H1 (cell line): ENCODE measurements around the gene PRMT9. TPM values are rescaled to one million over a fixed set of nuclear protein-coding genes. Genes with fewer than 3 reads are reported as not detected.

Source experiments
- CTCF ChIA-PET: fragments of 300-600 bp; sonication (Branson Sonifier 250); formaldehyde crosslinking; loops from one replicate; lab custom pipeline; 2021; ENCODE audit not compliant: partially characterized antibody; lab: Charles Lee
- POLR2A ChIA-PET: fragments of 300-600 bp; sonication (Branson Sonifier 250); formaldehyde crosslinking; loops from one replicate; lab custom pipeline; 2021; ENCODE audit warnings: inconsistent platforms; ENCODE audit not compliant: partially characterized antibody; lab: Charles Lee
- DNase-seq, 2 experiments: peaks; one replicate each; pipeline versions ENCODE4 v3.0.0 to v3.0.0-alpha.2; 2010 to 2022; ENCODE audit warnings: low spot score in 2 of 2, low read depth in 1 of 2, mixed read lengths in 1 of 2
- FAIRE-seq: peaks from 2 replicates; lab custom pipeline; 2011; peaks lifted over from hg19 to GRCh38; lab: Jason Lieb, UNC
- H2AFZ ChIP-seq: 2 replicates; pipeline ENCODE4 v1.8.1; 2012; ENCODE audit warnings: low read length, inconsistent platforms
- H2AK5ac ChIP-seq: 2 replicates; pipeline ENCODE4 v1.6.1; 2013; ENCODE audit warnings: low read depth, low read length
- H2BK120ac ChIP-seq: replicated peaks from 2 replicates; pipeline ENCODE3; 2013; ENCODE audit warnings: low read depth, low read length, inconsistent platforms
- H2BK12ac ChIP-seq: 2 replicates; pipeline ENCODE4 v1.6.1; 2013; ENCODE audit warnings: low read depth, low read length
- H2BK15ac ChIP-seq: 2 replicates; pipeline ENCODE4 v1.6.1; 2013; ENCODE audit warnings: low read length
- H2BK20ac ChIP-seq: 2 replicates; pipeline ENCODE4 v1.6.1; 2013; ENCODE audit warnings: low read length
- H2BK5ac ChIP-seq: 2 replicates; pipeline ENCODE4 v1.6.1; 2013; ENCODE audit warnings: low read depth, low read length
- H3K14ac ChIP-seq: 2 replicates; pipeline ENCODE4 v1.6.1; 2013; ENCODE audit warnings: inconsistent platforms; ENCODE audit not compliant: insufficient read length
- H3K18ac ChIP-seq: 2 replicates; pipeline ENCODE4 v1.6.1; 2013; ENCODE audit warnings: low read length; ENCODE audit errors: extremely low read depth
- H3K23ac ChIP-seq: 2 replicates; pipeline ENCODE4 v1.6.1; 2013; ENCODE audit warnings: inconsistent platforms; ENCODE audit not compliant: insufficient read length
- H3K23me2 ChIP-seq: 2 replicates; pipeline ENCODE4 v1.6.1; 2013; ENCODE audit warnings: low read depth, low read length
- H3K27ac ChIP-seq: 2 replicates; pipeline ENCODE4 v1.6.1; 2011; ENCODE audit warnings: low read depth, low read length, inconsistent platforms
- H3K27me3 ChIP-seq, 4 experiments: replicated peaks in 1 of 4; 1 replicate in 1 of 4; 2 replicates in 3 of 4; pipeline versions ENCODE4 v1.6.1 to v1.8.1; 2011 to 2013; ENCODE audit warnings: low read length in 3 of 4, mild to moderate bottlenecking in 3 of 4, inconsistent platforms in 2 of 4, mixed read lengths in 2 of 4, moderate library complexity in 1 of 4; ENCODE audit not compliant: control insufficient read depth in 3 of 4, insufficient read depth in 3 of 4; ENCODE audit errors: extremely low read depth in 1 of 4
- H3K36me3 ChIP-seq, 4 experiments: 2 replicates each; pipeline versions ENCODE4 v1.6.1 to v1.8.1; 2011 to 2013; ENCODE audit warnings: mild to moderate bottlenecking in 4 of 4, low read length in 3 of 4, moderate library complexity in 2 of 4, control low read depth in 1 of 4, inconsistent platforms in 1 of 4; ENCODE audit not compliant: insufficient read depth in 4 of 4, control insufficient read depth in 2 of 4
- H3K4ac ChIP-seq: replicated peaks from 2 replicates; pipeline ENCODE3; 2013; ENCODE audit warnings: low read length, low read depth, mixed read lengths, inconsistent platforms; ENCODE audit not compliant: insufficient read length
- H3K4me1 ChIP-seq, 4 experiments: replicated peaks in 1 of 4; 1 replicate in 1 of 4; 2 replicates in 3 of 4; pipeline versions ENCODE4 v1.6.1 to v1.8.1; 2011 to 2013; ENCODE audit warnings: low read length in 3 of 4, inconsistent platforms in 2 of 4, mixed read lengths in 1 of 4; ENCODE audit not compliant: insufficient read depth in 4 of 4, control insufficient read depth in 3 of 4
- H3K4me2 ChIP-seq, 2 experiments: 2 replicates each; pipeline versions ENCODE4 v1.6.1 to v1.8.1; 2011 to 2013; ENCODE audit warnings: low read depth in 2 of 2, low read length in 2 of 2, control low read depth in 1 of 2, inconsistent platforms in 1 of 2, mild to moderate bottlenecking in 1 of 2; ENCODE audit not compliant: insufficient read depth in 1 of 2
- H3K4me3 ChIP-seq, 4 experiments: fragments of 200-600, 300-600 bp in 1 of 4; sonication (generic), shearing (Covaris generic), sonication (Bioruptor Twin) in 1 of 4; 2 replicates each; pipeline versions ENCODE4 v1.5.1 to v1.8.1; 2011 to 2016; ENCODE audit warnings: low read length in 4 of 4, low read depth in 3 of 4, control low read depth in 2 of 4, inconsistent platforms in 2 of 4, mild to moderate bottlenecking in 2 of 4, mixed read lengths in 1 of 4, moderate library complexity in 1 of 4; ENCODE audit not compliant: insufficient read depth in 2 of 4; ENCODE audit errors: extremely low read depth in 1 of 4
- H3K56ac ChIP-seq: replicated peaks from 2 replicates; pipeline ENCODE3; 2013; ENCODE audit warnings: low read depth, mild to moderate bottlenecking, mixed read lengths, low read length, inconsistent platforms; ENCODE audit not compliant: insufficient read length
- H3K79me1 ChIP-seq: 2 replicates; pipeline ENCODE4 v1.6.1; 2013; ENCODE audit warnings: low read depth, low read length, control low read depth
- H3K79me2 ChIP-seq, 2 experiments: 2 replicates each; pipeline versions ENCODE4 v1.6.1 to v1.8.1; 2012 to 2013; ENCODE audit warnings: low read length in 2 of 2, mild to moderate bottlenecking in 2 of 2, inconsistent platforms in 1 of 2; ENCODE audit not compliant: insufficient read depth in 2 of 2, control insufficient read depth in 1 of 2
- H3K9ac ChIP-seq, 4 experiments: replicated peaks in 1 of 4; 1 replicate in 1 of 4; 2 replicates in 3 of 4; pipeline versions ENCODE4 v1.6.1 to v1.8.1; 2011 to 2013; ENCODE audit warnings: low read depth in 3 of 4, low read length in 3 of 4, control low read depth in 2 of 4, mild to moderate bottlenecking in 2 of 4, moderate library complexity in 2 of 4, inconsistent platforms in 1 of 4; ENCODE audit errors: extremely low read depth in 1 of 4
- H3K9me3 ChIP-seq, 2 experiments: 2 replicates each; pipeline versions ENCODE4 v1.6.1 to v1.8.1; 2012 to 2013; ENCODE audit warnings: mild to moderate bottlenecking in 2 of 2, moderate library complexity in 2 of 2, control low read depth in 1 of 2, inconsistent platforms in 1 of 2, low read depth in 1 of 2, low read length in 1 of 2, mixed read lengths in 1 of 2; ENCODE audit not compliant: insufficient read depth in 2 of 2
- H4K20me1 ChIP-seq, 2 experiments: replicated peaks in 1 of 2; 2 replicates each; pipeline versions ENCODE3 to v1.8.1; 2011 to 2013; ENCODE audit warnings: inconsistent platforms in 2 of 2, low read length in 2 of 2, mild to moderate bottlenecking in 1 of 2; ENCODE audit not compliant: insufficient read depth in 2 of 2, control insufficient read depth in 1 of 2
- H4K5ac ChIP-seq: 2 replicates; pipeline ENCODE4 v1.6.1; 2013; ENCODE audit warnings: low read length, low read depth, mixed read lengths, inconsistent platforms; ENCODE audit not compliant: insufficient read length
- H4K8ac ChIP-seq: 2 replicates; pipeline ENCODE4 v1.8.0; 2013; ENCODE audit warnings: mild to moderate bottlenecking, moderate library complexity, low read length, inconsistent platforms; ENCODE audit not compliant: insufficient read depth; ENCODE audit errors: extremely low read depth
- H4K91ac ChIP-seq: replicated peaks from 2 replicates; pipeline ENCODE3; 2013; ENCODE audit warnings: low read length, mixed read lengths, inconsistent platforms; ENCODE audit not compliant: insufficient read length
- ASH2L ChIP-seq: fragments of 200-600, 300-600 bp; sonication (generic); IDR thresholded peaks from one replicate; pipeline ENCODE4 v1.7.1; 2017; ENCODE audit warnings: low read length
- ATF2 ChIP-seq: IDR thresholded peaks from 2 replicates; pipeline ENCODE4 v1.6.1; 2012; ENCODE audit warnings: low read length, inconsistent platforms
- E2F6 ChIP-seq: IDR thresholded peaks from 2 replicates; pipeline ENCODE4 v1.6.1; 2012; ENCODE audit warnings: inconsistent platforms
- EP300 ChIP-seq, 2 experiments: IDR thresholded peaks; 1 replicate in 1 of 2; 2 replicates in 1 of 2; pipeline ENCODE4 v1.6.1; 2011 to 2012; ENCODE audit warnings: low read depth in 2 of 2, low read length in 2 of 2, mild to moderate bottlenecking in 2 of 2, borderline replicate concordance in 1 of 2, inconsistent platforms in 1 of 2, moderate library complexity in 1 of 2
- GABPA ChIP-seq: IDR thresholded peaks from 2 replicates; pipeline ENCODE4 v1.6.1; 2011; ENCODE audit warnings: mild to moderate bottlenecking, low read length, moderate library complexity, borderline replicate concordance; ENCODE audit not compliant: insufficient read depth
- PHF8 ChIP-seq: fragments of 200-600 bp; sonication (generic); conservative IDR thresholded peaks from 2 replicates; pipeline ENCODE4 v1.7.1; 2012; ENCODE audit warnings: low read depth, mild to moderate bottlenecking, inconsistent platforms, low read length, moderate library complexity
- POLR2AphosphoS5 ChIP-seq: IDR thresholded peaks from 2 replicates; pipeline ENCODE4 v1.6.1; 2011; ENCODE audit warnings: low read depth, low read length
- SIN3A ChIP-seq, 2 experiments: IDR thresholded peaks in 1 of 2; conservative IDR thresholded peaks in 1 of 2; 2 replicates each; pipeline ENCODE4 v1.6.1; 2011 to 2012; ENCODE audit warnings: low read length in 2 of 2, improper control_type of control experiment in 1 of 2, low read depth in 1 of 2, mild to moderate bottlenecking in 1 of 2
- TBP ChIP-seq: IDR thresholded peaks from 2 replicates; pipeline ENCODE4 v1.6.1; 2011; ENCODE audit warnings: low read depth, low read length, improper control_type of control experiment
- WGBS, 2 experiments: shearing (Covaris generic) in 1 of 2; methylation state at CpG; one replicate each; pipeline versions ENCODE4 v1.1.6 to v1.1.7; 2013 to 2015; ENCODE audit warnings: low lambda C conversion rate in 2 of 2, mixed read lengths in 2 of 2, inconsistent platforms in 1 of 2, low coverage in 1 of 2, missing lambda C conversion rate in 1 of 2; ENCODE audit not compliant: insufficient replicate concordance in 2 of 2, insufficient coverage in 1 of 2, insufficient read length in 1 of 2; ENCODE audit errors: extremely low coverage in 1 of 2, missing lambda C conversion rate in 1 of 2; 5-methylcytosine and 5-hydroxymethylcytosine counted together
- polyA plus RNA-seq, 7 experiments: library from polyadenylated mRNA; depleted of rRNA in 3 of 7; stranded (reverse) in 5 of 7; unstranded in 2 of 7; fragments of >200 nt in 5 of 7; fragments of 200-250 nt in 2 of 7; gene quantifications; 1 replicate in 5 of 7; 2 replicates in 1 of 7; 4 replicates in 1 of 7; pipeline versions ENCODE4 v1.2.1 to v1.2.3, GENCODE V29; 2011 to 2013; ENCODE audit warnings: missing spikeins in 2 of 7, mixed read lengths in 2 of 7
- total RNA-seq: library from RNA; stranded (reverse); fragmentation: NEBNext Ultra II Directional; extraction: Animal tissue kit (Norgen Biotek cat#: 25700); gene quantifications from 2 replicates; pipeline ENCODE4 v1.2.1, GENCODE V29; 2021

The PRMT9 gene
- total and polyA plus RNA-seq, 2 of the 8 experiments (the other 6 are each of a cell fraction or from before 2014, with no cell fraction given), result 3.8 to 9.6 TPM

- no peak overlapping the region for H3K18ac ChIP-seq
- no peak overlapping the region for H2BK12ac ChIP-seq
- POLR2A ChIA-PET, result interaction anchor here (1.7 kb wide), 1 partner anchor 10 kb away, joined by 6 read pairs; the partner anchor contains the start of gene PRMT9
- CTCF ChIA-PET, result interaction anchor here (0.7 to 1.8 kb wide), 4 partner anchors 9 to 193 kb away, joined by 3 to 6 read pairs (median 3); no protein-coding TSS in a partner anchor
- FAIRE-seq (no peak), DNase-seq (no peak)
- no peaks in the 10 kb centered on the region; the same call in 1 of the 2 replicates for H3K79me1 ChIP-seq
- H2BK5ac ChIP-seq, result no peak overlapping the region
- H2AFZ ChIP-seq, result no peak overlapping the region
- H2BK20ac ChIP-seq, result no peak overlapping the region
- TF ChIP-seq SIN3A (conservative IDR thresholded peaks at IDR 0.05 in 1 of 2, IDR thresholded peaks at IDR 0.05 in 1 of 2; ENCODE audit: low read depth in 1 of 2, low read length in 2 of 2) (no peak), EP300 (IDR thresholded peaks at IDR 0.05; ENCODE audit: borderline replicate concordance in 1 of 2, low read depth in 2 of 2, low read length in 2 of 2) (no peak), E2F6 (no peak), ATF2 (no peak), ASH2L (no peak), TBP (no peak), POLR2AphosphoS5 (no peak), PHF8 (no peak), GABPA (no peak)
- H3K79me2 ChIP-seq, result peaks cover 0 to 8% of the 10 kb centered on the region in 2 experiments; a peak in 1 of 4 replicates
- no peaks in the 10 kb centered on the region for H4K20me1 ChIP-seq
- H2BK15ac ChIP-seq, result no peak overlapping the region
- no peak overlapping the region for H2AK5ac ChIP-seq
- H3K14ac ChIP-seq, result no peak overlapping the region
- no peak overlapping the region for H3K4me3 ChIP-seq
- H3K36me3 ChIP-seq, result peaks cover 0 to 8% (median 3%) of the 10 kb centered on the region in 4 experiments; a peak in 3 of 8 replicates
- H4K91ac ChIP-seq, result no peak overlapping the region
- H3K4ac ChIP-seq, result no peak overlapping the region
- H3K9me3 ChIP-seq, result no peaks in the 10 kb centered on the region
- no peak overlapping the region for H3K56ac ChIP-seq
- no peak overlapping the region for H3K9ac ChIP-seq
- no peak overlapping the region for H4K8ac ChIP-seq
- no peak overlapping the region for H3K27ac ChIP-seq
- H3K4me2 ChIP-seq, result no peak overlapping the region
- H4K5ac ChIP-seq, result no peak overlapping the region
- no peaks in the 10 kb centered on the region for H3K4me1 ChIP-seq
- no peak overlapping the region for H3K23ac ChIP-seq
- H3K23me2 ChIP-seq, result no peaks in the 10 kb centered on the region
- H2BK120ac ChIP-seq, result no peak overlapping the region
- H3K27me3 ChIP-seq, result no peaks in the 10 kb centered on the region
- 85% methylated on average over 4 of the region's 4 CpGs; no CpG with 5 or more reads in 1 of the 2 experiments for WGBS, 2 experiments
Observed at GRCh38 chr4:147674073-147674472, 9.9 kb downstream of the PRMT9 start.
